Measurements from ENCODE around the gene ADAMTSL1. TPM values are rescaled to one million over a fixed set of nuclear protein-coding genes. Genes with fewer than 3 reads are reported as not detected.

ADAMTSL1 gene
- total and polyA plus RNA-seq, 2 of the 8 experiments (the other 6 are each of a cell fraction or from before 2014, with no cell fraction given): 0.84 to 1.1 TPM

DNA sequence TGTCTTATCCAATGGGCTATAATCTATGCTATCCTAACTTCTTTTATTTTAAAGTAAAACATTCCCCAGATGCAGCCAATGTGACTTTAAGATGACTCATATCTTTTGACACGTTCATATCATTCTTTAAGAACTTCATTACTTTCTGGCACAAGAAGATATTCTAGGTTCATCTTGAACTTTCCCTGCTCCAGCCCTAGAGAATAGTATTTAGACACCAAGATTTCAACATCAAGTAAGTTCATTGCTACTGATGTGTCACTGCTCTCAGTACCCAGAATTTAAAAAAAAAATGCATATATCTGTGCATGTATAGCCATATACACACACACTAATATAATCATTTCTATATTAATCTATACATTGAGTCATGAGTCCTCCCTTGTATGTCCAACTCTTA, 383.8 kb downstream of the ADAMTSL1 start:
- no peak overlapping the region for H2BK12ac ChIP-seq (ENCODE audit: low read depth, low read length)
- H2BK5ac ChIP-seq (ENCODE audit: low read depth, low read length): no peak overlapping the region
- H3K79me1 ChIP-seq (ENCODE audit: low read depth, low read length): no peaks in the 10 kb centered on the region; the same call in 1 of the 2 replicates
- H3K56ac ChIP-seq (replicated peaks; ENCODE audit: insufficient read length, low read depth, low read length): no peak overlapping the region
- no peak overlapping the region for H3K14ac ChIP-seq (ENCODE audit: insufficient read length)
- DNase-seq (ENCODE audit: low read depth in 1 of 2, low spot score in 2 of 2): no peak
- no peak overlapping the region for H3K23ac ChIP-seq (ENCODE audit: insufficient read length)
- H2AFZ ChIP-seq (ENCODE audit: low read length): no peak overlapping the region
- peaks cover 0 to 6% (median 4%) of the 10 kb centered on the region in 4 experiments; a peak in 2 of 7 replicates for H3K4me1 ChIP-seq (replicated peaks in 1 of 4; ENCODE audit: control insufficient read depth in 3 of 4, insufficient read depth in 4 of 4, low read length in 3 of 4)
- no peak overlapping the region for H3K18ac ChIP-seq (ENCODE audit: extremely low read depth, low read length)
- ChIA-PET CTCF (ENCODE audit: partially characterized antibody) (no interaction called here), POLR2A (ENCODE audit: partially characterized antibody) (no interaction called here)
- H4K8ac ChIP-seq (ENCODE audit: extremely low read depth, insufficient read depth, low read length): no peak overlapping the region
- TF ChIP-seq CHD1 (IDR thresholded peaks at IDR 0.05; ENCODE audit: low read depth, low read length) (no peak), POU5F1 (IDR thresholded peaks at IDR 0.05; ENCODE audit: low read depth, low read length) (no peak), TAF1 (IDR thresholded peaks at IDR 0.05; ENCODE audit: low read depth, low read length) (no peak), CHD2 (IDR thresholded peaks at IDR 0.05; ENCODE audit: low read length) (no peak), USF2 (IDR thresholded peaks at IDR 0.05; ENCODE audit: low read length) (no peak), CREB1 (IDR thresholded peaks at IDR 0.05) (no peak), TCF12 (IDR thresholded peaks at IDR 0.05; ENCODE audit: low read depth, low read length) (no peak)
- no peak overlapping the region for H2BK20ac ChIP-seq (ENCODE audit: low read length)
- no peak overlapping the region for H3K4ac ChIP-seq (replicated peaks; ENCODE audit: insufficient read length, low read depth, low read length)
- no peaks in the 10 kb centered on the region for H3K79me2 ChIP-seq (ENCODE audit: control insufficient read depth in 1 of 2, insufficient read depth in 2 of 2, low read length in 2 of 2)
- no peak overlapping the region for H3K4me3 ChIP-seq (ENCODE audit: extremely low read depth in 1 of 4, insufficient read depth in 2 of 4, low read depth in 3 of 4, low read length in 4 of 4)
- no peak overlapping the region for H2BK120ac ChIP-seq (replicated peaks; ENCODE audit: low read depth, low read length)
- no peak overlapping the region for H3K27ac ChIP-seq (ENCODE audit: low read depth, low read length)
- no peaks in the 10 kb centered on the region for H3K23me2 ChIP-seq (ENCODE audit: low read depth, low read length)
- H4K20me1 ChIP-seq (replicated peaks in 1 of 2; ENCODE audit: control insufficient read depth in 1 of 2, insufficient read depth in 2 of 2, low read length in 2 of 2): no peaks in the 10 kb centered on the region
- H3K9me3 ChIP-seq (ENCODE audit: insufficient read depth in 2 of 2, low read depth in 1 of 2, low read length in 1 of 2): no peaks in the 10 kb centered on the region
- H2AK5ac ChIP-seq (ENCODE audit: low read depth, low read length): no peak overlapping the region
- H4K5ac ChIP-seq (ENCODE audit: insufficient read length, low read depth, low read length): no peak overlapping the region
- H3K36me3 ChIP-seq (ENCODE audit: control insufficient read depth in 2 of 4, insufficient read depth in 4 of 4, low read length in 3 of 4): no peaks in the 10 kb centered on the region
- FAIRE-seq: no peak
- H2BK15ac ChIP-seq (ENCODE audit: low read length): no peak overlapping the region
- no peaks in the 10 kb centered on the region for H3K27me3 ChIP-seq (replicated peaks in 1 of 4; ENCODE audit: control insufficient read depth in 3 of 4, extremely low read depth in 1 of 4, insufficient read depth in 3 of 4, low read length in 3 of 4)
- no peak overlapping the region for H3K4me2 ChIP-seq (ENCODE audit: insufficient read depth in 1 of 2, low read depth in 2 of 2, low read length in 2 of 2)
- H4K91ac ChIP-seq (replicated peaks; ENCODE audit: insufficient read length, low read length): no peak overlapping the region
- H3K9ac ChIP-seq (replicated peaks in 1 of 4; ENCODE audit: extremely low read depth in 1 of 4, low read depth in 3 of 4, low read length in 3 of 4): no peak overlapping the region
- 78% methylated on average over 1 of the region's 1 CpG; no CpG with 5 or more reads in 1 of the 2 experiments for WGBS, 2 experiments (ENCODE audit: extremely low coverage in 1 of 2, insufficient coverage in 1 of 2, insufficient read length in 1 of 2, insufficient replicate concordance in 2 of 2, low coverage in 1 of 2, low lambda C conversion rate in 2 of 2, missing lambda C conversion rate in 1 of 2)

Data from H1 (cell line).